Ovary (tissue), 3 donors: ENCODE data around the gene VPS13A.

Source experiments
- POLR2A ChIP-seq: fragments of 450-650 bp; IDR thresholded peaks from one replicate; pipeline ENCODE4 v1.6.1; 2017; ENCODE audit warnings: antibody characterized with exemption, mild to moderate bottlenecking, moderate library complexity
- TF ChIP-seq, protein P1 (sequence below), 3 donors: fragments of 450-650 bp in 2 of 3; fragments of 200-600 bp in 1 of 3; IDR thresholded peaks; one replicate each; pipeline versions ENCODE4 v1.5.1 to v1.8.0; 2016 to 2022; ENCODE audit warnings: antibody characterized with exemption in 3 of 3, mild to moderate bottlenecking in 1 of 3
- donor health status: DM: no; HTN: no; CAD: no.

DNA sequence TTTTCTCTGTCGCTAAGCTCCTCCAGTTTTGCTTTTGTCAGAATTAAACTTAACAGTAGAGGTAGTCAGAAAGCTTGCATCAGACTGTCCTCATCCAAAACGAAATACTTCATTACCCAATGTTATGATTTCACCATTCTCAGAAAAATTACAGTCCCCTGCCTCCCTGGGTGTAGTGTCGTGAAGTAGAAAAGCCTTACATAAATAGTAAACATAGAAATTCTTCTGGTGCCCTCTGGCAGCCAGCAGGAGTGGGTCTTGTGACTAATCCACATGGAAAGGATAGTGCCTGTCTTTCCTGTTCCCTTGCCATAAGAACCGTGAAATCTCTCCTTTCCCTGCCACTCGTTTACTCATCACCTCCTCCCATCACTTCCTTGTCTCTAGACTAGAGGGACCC, 240.2 kb downstream of the VPS13A start:
- TF ChIP-seq, protein P1, sequence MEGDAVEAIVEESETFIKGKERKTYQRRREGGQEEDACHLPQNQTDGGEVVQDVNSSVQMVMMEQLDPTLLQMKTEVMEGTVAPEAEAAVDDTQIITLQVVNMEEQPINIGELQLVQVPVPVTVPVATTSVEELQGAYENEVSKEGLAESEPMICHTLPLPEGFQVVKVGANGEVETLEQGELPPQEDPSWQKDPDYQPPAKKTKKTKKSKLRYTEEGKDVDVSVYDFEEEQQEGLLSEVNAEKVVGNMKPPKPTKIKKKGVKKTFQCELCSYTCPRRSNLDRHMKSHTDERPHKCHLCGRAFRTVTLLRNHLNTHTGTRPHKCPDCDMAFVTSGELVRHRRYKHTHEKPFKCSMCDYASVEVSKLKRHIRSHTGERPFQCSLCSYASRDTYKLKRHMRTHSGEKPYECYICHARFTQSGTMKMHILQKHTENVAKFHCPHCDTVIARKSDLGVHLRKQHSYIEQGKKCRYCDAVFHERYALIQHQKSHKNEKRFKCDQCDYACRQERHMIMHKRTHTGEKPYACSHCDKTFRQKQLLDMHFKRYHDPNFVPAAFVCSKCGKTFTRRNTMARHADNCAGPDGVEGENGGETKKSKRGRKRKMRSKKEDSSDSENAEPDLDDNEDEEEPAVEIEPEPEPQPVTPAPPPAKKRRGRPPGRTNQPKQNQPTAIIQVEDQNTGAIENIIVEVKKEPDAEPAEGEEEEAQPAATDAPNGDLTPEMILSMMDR (IDR thresholded peaks at IDR 0.05): no peak
- no peak for TF ChIP-seq POLR2A
